Measurements from ENCODE around the gene ART3. TPM values are rescaled to one million over a fixed set of nuclear protein-coding genes. Genes with fewer than 3 reads are reported as not detected.

ART3 gene
- total RNA-seq, 1 experiment from 2014 or later: not detected

- CTCF ChIA-PET: no interaction called here
- TF ChIP-seq CTCF (IDR thresholded peaks at IDR 0.05) (peak; percentile 80), POLR2AphosphoS5 (IDR thresholded peaks at IDR 0.05; ENCODE audit: low read depth, low read length) (no peak)
- Histone ChIP-seq H3K4me1 (ENCODE audit: control insufficient read depth, insufficient read depth, low read length) (no peaks in the 10 kb centered on the region), H3K9me3 (ENCODE audit: control insufficient read depth, insufficient read depth, low read depth, low read length) (no peaks in the 10 kb centered on the region), H3K27ac (ENCODE audit: low read length) (no peak overlapping the region), H3K36me3 (ENCODE audit: control insufficient read depth, insufficient read depth, low read length) (no peaks in the 10 kb centered on the region), H3K4me3 (ENCODE audit: low read depth in 2 of 2, low read length in 2 of 2) (no peak overlapping the region), H3K27me3 (ENCODE audit: control insufficient read depth, insufficient read depth, low read length) (no peaks in the 10 kb centered on the region)
- DNase-seq (ENCODE audit: low read depth, low spot score): peak; percentile 36
- in situ Hi-C loops (cut with HindIII; ENCODE audit: low pct_unique_long_range_greater_than_20kb, low sequenced_read_pairs) (no loop called here), intact Hi-C loops (cut with micrococcal nuclease; ENCODE audit: unreplicated experiment) (loop anchor here (1.0 kb wide), 1 partner anchor 71 kb away; no protein-coding TSS in a partner anchor)
- ATAC-seq: peak; percentile 90
- POLR2A ChIA-PET: no interaction called here
- BruUV-seq (replicated peaks): no TSS peak
Observed at GRCh38 chr4:76067652-76068286, 6.7 kb upstream of the ART3 start.

- Histone ChIP-seq H3K27ac (ENCODE audit: low read length) (no peak overlapping the region), H3K27me3 (ENCODE audit: control insufficient read depth, insufficient read depth, low read length) (no peaks in the 10 kb centered on the region), H3K9me3 (ENCODE audit: control insufficient read depth, insufficient read depth, low read depth, low read length) (no peaks in the 10 kb centered on the region), H3K4me1 (ENCODE audit: control insufficient read depth, insufficient read depth, low read length) (no peaks in the 10 kb centered on the region), H3K36me3 (ENCODE audit: control insufficient read depth, insufficient read depth, low read length) (no peaks in the 10 kb centered on the region), H3K4me3 (ENCODE audit: low read depth in 2 of 2, low read length in 2 of 2) (no peak overlapping the region)
- in situ Hi-C loops (cut with HindIII; ENCODE audit: low pct_unique_long_range_greater_than_20kb, low sequenced_read_pairs) (no loop called here), intact Hi-C loops (cut with micrococcal nuclease; ENCODE audit: unreplicated experiment) (no loop called here)
- CTCF ChIA-PET: no interaction called here
- BruUV-seq (replicated peaks): no TSS peak
- DNase-seq (ENCODE audit: low read depth, low spot score) (no peak), ATAC-seq (no peak)
- POLR2A ChIA-PET: no interaction called here
- TF ChIP-seq SIN3A (IDR thresholded peaks at IDR 0.05; ENCODE audit: borderline replicate concordance, insufficient read depth, low read depth, low read length): no peak
- no peak for TF ChIP-seq TCF7L2 (IDR thresholded peaks at IDR 0.05; ENCODE audit: low read depth, low read length)
- no peak for TF ChIP-seq CTCF (IDR thresholded peaks at IDR 0.05)
- no peak for TF ChIP-seq POLR2AphosphoS5 (IDR thresholded peaks at IDR 0.05; ENCODE audit: low read depth, low read length)
- no peak for TF ChIP-seq REST (IDR thresholded peaks at IDR 0.05; ENCODE audit: insufficient read depth in 1 of 2, low read depth in 2 of 2, low read length in 1 of 2)
Observed at GRCh38 chr4:76072760-76073159, 1.7 kb upstream of the ART3 start.

All from Panc1 (cell line).